KMS-11 (cell line): ENCODE results near the gene TBC1D19.

Source experiments
- H2AFZ ChIP-seq: fragments of 200-600 bp; sonication (generic); 2 replicates; pipeline ENCODE4 v1.6.1; 2016; ENCODE audit warnings: antibody characterized with exemption, mixed run types, low read depth
- H3K27ac ChIP-seq: fragments of 200-600 bp; sonication (generic); 2 replicates; pipeline ENCODE4 v1.6.1; 2016; ENCODE audit warnings: mild to moderate bottlenecking, mixed run types
- H3K27me3 ChIP-seq: fragments of 200-600 bp; sonication (generic); 2 replicates; pipeline ENCODE4 v1.6.1; 2017; ENCODE audit warnings: mild to moderate bottlenecking, low read depth, mixed run types, moderate library complexity; ENCODE audit not compliant: insufficient read depth
- H3K36me3 ChIP-seq: fragments of 200-600 bp; sonication (generic); 2 replicates; pipeline ENCODE4 v1.6.1; 2017; ENCODE audit warnings: mild to moderate bottlenecking, mixed run types; ENCODE audit not compliant: insufficient read depth
- H3K4me1 ChIP-seq: fragments of 200-600 bp; sonication (generic); 2 replicates; pipeline ENCODE4 v1.6.1; 2016; ENCODE audit warnings: mild to moderate bottlenecking, low read depth, mixed run types; ENCODE audit not compliant: poor library complexity, severe bottlenecking
- H3K4me2 ChIP-seq: fragments of 200-600 bp; sonication (generic); 2 replicates; pipeline ENCODE4 v1.7.0; 2016; ENCODE audit warnings: mild to moderate bottlenecking, mixed run types
- H3K4me3 ChIP-seq: fragments of 200-600 bp; sonication (generic); IDR thresholded peaks from 2 replicates; pipeline ENCODE4 v1.6.1; 2017; ENCODE audit warnings: low read depth, low read length, mixed read lengths; ENCODE audit not compliant: insufficient read depth
- H3K79me2 ChIP-seq: fragments of 200-600 bp; sonication (generic); 2 replicates; pipeline ENCODE4 v1.6.1; 2016; ENCODE audit warnings: low read depth, mixed run types; ENCODE audit not compliant: insufficient read depth
- H3K9ac ChIP-seq: fragments of 200-600 bp; sonication (generic); 2 replicates; pipeline ENCODE4 v1.6.1; 2016; ENCODE audit warnings: mild to moderate bottlenecking, mixed run types
- H4K20me1 ChIP-seq: fragments of 200-600 bp; sonication (generic); 2 replicates; pipeline ENCODE4 v1.6.1; 2016; ENCODE audit warnings: mild to moderate bottlenecking, mixed run types; ENCODE audit not compliant: insufficient read depth
- CTCF ChIP-seq: fragments of 200-600 bp; sonication (generic); conservative IDR thresholded peaks from 2 replicates; pipeline ENCODE4 v1.6.1; 2017; ENCODE audit warnings: low read depth, mild to moderate bottlenecking, antibody characterized with exemption, low read length, moderate library complexity, mixed read lengths

TBC1D19 gene

GRCh38 chr4:26611885-26612284 lies 28.0 kb downstream of the TBC1D19 start:
- Histone ChIP-seq H3K27me3 (no peaks in the 10 kb centered on the region), H3K36me3 (no peaks in the 10 kb centered on the region), H3K27ac (no peak overlapping the region), H2AFZ (no peak overlapping the region), H3K79me2 (no peaks in the 10 kb centered on the region), H3K4me2 (no peak overlapping the region), H3K9ac (no peak overlapping the region), H3K4me3 (no peak overlapping the region), H3K4me1 (no peaks in the 10 kb centered on the region), H4K20me1 (no peaks in the 10 kb centered on the region)
- TF ChIP-seq CTCF, result no peak

GRCh38 chr4:26613237-26613636 lies 29.4 kb downstream of the TBC1D19 start:
- no peak for TF ChIP-seq CTCF
- Histone ChIP-seq H4K20me1 (no peaks in the 10 kb centered on the region), H2AFZ (no peak overlapping the region), H3K4me3 (no peak overlapping the region), H3K4me2 (no peak overlapping the region), H3K79me2 (no peaks in the 10 kb centered on the region), H3K4me1 (no peaks in the 10 kb centered on the region), H3K27me3 (no peaks in the 10 kb centered on the region), H3K36me3 (no peaks in the 10 kb centered on the region), H3K9ac (no peak overlapping the region), H3K27ac (no peak overlapping the region)

GRCh38 chr4:26613735-26614134 lies 29.9 kb downstream of the TBC1D19 start:
- Histone ChIP-seq H3K9ac (no peak overlapping the region), H3K4me2 (no peak overlapping the region), H3K79me2 (no peaks in the 10 kb centered on the region), H3K4me1 (no peaks in the 10 kb centered on the region), H2AFZ (no peak overlapping the region), H3K36me3 (no peaks in the 10 kb centered on the region), H3K27ac (no peak overlapping the region), H3K4me3 (no peak overlapping the region), H4K20me1 (no peaks in the 10 kb centered on the region), H3K27me3 (no peaks in the 10 kb centered on the region)
- TF ChIP-seq CTCF, result no peak

- Histone ChIP-seq H3K4me2 (no peak overlapping the region), H3K27ac (no peak overlapping the region), H3K36me3 (no peaks in the 10 kb centered on the region), H3K9ac (no peak overlapping the region), H3K4me1 (no peaks in the 10 kb centered on the region), H3K4me3 (no peak overlapping the region), H3K79me2 (no peaks in the 10 kb centered on the region), H3K27me3 (no peaks in the 10 kb centered on the region), H4K20me1 (no peaks in the 10 kb centered on the region), H2AFZ (no peak overlapping the region)
- TF ChIP-seq CTCF, result no peak
Measured at GRCh38 chr4:26619784-26620183, 35.9 kb downstream of the TBC1D19 start.

- Histone ChIP-seq H2AFZ (no peak overlapping the region), H3K4me3 (no peak overlapping the region), H3K9ac (no peak overlapping the region), H3K4me2 (no peak overlapping the region), H3K79me2 (no peaks in the 10 kb centered on the region), H3K27me3 (no peaks in the 10 kb centered on the region), H3K27ac (no peak overlapping the region), H3K4me1 (no peaks in the 10 kb centered on the region), H4K20me1 (no peaks in the 10 kb centered on the region), H3K36me3 (no peaks in the 10 kb centered on the region)
- no peak for TF ChIP-seq CTCF
Measured at GRCh38 chr4:26621366-26621765, 37.5 kb downstream of the TBC1D19 start.
